SK-N-SH (cell line): Measurements from ENCODE around the gene SEBOX.

Experiments used
- EP300 ChIP-seq, 2 experiments: IDR thresholded peaks; 2 replicates each; pipeline versions ENCODE4 v1.4.0 to v1.6.1; 2012; ENCODE audit warnings: borderline replicate concordance in 1 of 2, low read depth in 1 of 2, low read length in 1 of 2
- GATA2 ChIP-seq: sonication (generic); formaldehyde crosslinking; IDR thresholded peaks from 2 replicates; pipeline ENCODE4 v1.5.0; 2020; ENCODE audit warnings: mild to moderate bottlenecking, missing genetic modification reagents
- JUND ChIP-seq: IDR thresholded peaks from 2 replicates; pipeline ENCODE4 v1.4.0; 2012
- MEF2A ChIP-seq: IDR thresholded peaks from 2 replicates; pipeline ENCODE4 v1.4.0; 2012; ENCODE audit warnings: low read depth, borderline replicate concordance
- POLR2AphosphoS5 ChIP-seq: IDR thresholded peaks from 2 replicates; pipeline ENCODE4 v1.6.1; 2012; ENCODE audit warnings: low read depth, low read length
- TAF1 ChIP-seq: IDR thresholded peaks from 2 replicates; pipeline ENCODE4 v1.6.1; 2012; ENCODE audit warnings: low read depth, mild to moderate bottlenecking, low read length, moderate library complexity, borderline replicate concordance
- TCF12 ChIP-seq: IDR thresholded peaks from 2 replicates; pipeline ENCODE4 v1.4.0; 2012
- YY1 ChIP-seq: IDR thresholded peaks from 2 replicates; pipeline ENCODE4 v1.4.0; 2012; ENCODE audit warnings: low read depth, mild to moderate bottlenecking
- TF ChIP-seq, protein P1 (sequence below): IDR thresholded peaks from 2 replicates; pipeline ENCODE4 v1.6.1; 2012; ENCODE audit warnings: mild to moderate bottlenecking, low read depth, low read length, moderate library complexity
- TF ChIP-seq, protein P2 (sequence below): fragments of 200-600 bp; sonication (generic); IDR thresholded peaks from 2 replicates; pipeline ENCODE4 v1.6.1; 2017; ENCODE audit warnings: antibody characterized with exemption, mild to moderate bottlenecking, moderate library complexity
- TF ChIP-seq, protein P3 (sequence below): fragments of 150-350 bp; IDR thresholded peaks from 2 replicates; pipeline ENCODE4 v1.6.1; 2017; ENCODE audit warnings: antibody characterized with exemption, low read length, low read depth, borderline replicate concordance

DNA sequence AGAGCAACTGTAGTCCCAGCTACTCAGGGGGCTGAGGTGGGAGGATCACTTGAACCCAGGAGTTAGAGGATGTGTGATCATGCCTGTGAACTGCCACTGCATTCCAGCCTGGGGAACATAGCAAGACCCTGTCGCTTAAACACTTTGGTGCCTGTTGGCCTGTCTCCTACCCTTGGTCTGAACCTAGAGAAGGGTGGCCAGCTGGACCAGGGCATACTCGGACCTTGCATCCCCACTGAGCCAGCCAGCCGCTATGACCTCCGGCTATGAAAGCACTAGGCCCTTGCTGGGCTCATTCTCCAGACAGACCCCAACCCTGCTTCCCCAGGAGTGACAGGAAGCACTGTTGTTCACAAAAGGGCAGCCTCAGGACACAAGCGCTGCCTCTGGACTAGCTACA lies 34.3 kb downstream of the SEBOX start:
- no peak for TF ChIP-seq YY1
- TF ChIP-seq, protein P1, sequence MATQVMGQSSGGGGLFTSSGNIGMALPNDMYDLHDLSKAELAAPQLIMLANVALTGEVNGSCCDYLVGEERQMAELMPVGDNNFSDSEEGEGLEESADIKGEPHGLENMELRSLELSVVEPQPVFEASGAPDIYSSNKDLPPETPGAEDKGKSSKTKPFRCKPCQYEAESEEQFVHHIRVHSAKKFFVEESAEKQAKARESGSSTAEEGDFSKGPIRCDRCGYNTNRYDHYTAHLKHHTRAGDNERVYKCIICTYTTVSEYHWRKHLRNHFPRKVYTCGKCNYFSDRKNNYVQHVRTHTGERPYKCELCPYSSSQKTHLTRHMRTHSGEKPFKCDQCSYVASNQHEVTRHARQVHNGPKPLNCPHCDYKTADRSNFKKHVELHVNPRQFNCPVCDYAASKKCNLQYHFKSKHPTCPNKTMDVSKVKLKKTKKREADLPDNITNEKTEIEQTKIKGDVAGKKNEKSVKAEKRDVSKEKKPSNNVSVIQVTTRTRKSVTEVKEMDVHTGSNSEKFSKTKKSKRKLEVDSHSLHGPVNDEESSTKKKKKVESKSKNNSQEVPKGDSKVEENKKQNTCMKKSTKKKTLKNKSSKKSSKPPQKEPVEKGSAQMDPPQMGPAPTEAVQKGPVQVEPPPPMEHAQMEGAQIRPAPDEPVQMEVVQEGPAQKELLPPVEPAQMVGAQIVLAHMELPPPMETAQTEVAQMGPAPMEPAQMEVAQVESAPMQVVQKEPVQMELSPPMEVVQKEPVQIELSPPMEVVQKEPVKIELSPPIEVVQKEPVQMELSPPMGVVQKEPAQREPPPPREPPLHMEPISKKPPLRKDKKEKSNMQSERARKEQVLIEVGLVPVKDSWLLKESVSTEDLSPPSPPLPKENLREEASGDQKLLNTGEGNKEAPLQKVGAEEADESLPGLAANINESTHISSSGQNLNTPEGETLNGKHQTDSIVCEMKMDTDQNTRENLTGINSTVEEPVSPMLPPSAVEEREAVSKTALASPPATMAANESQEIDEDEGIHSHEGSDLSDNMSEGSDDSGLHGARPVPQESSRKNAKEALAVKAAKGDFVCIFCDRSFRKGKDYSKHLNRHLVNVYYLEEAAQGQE = no peak
- no peak for TF ChIP-seq JUND
- TF ChIP-seq, protein P2, sequence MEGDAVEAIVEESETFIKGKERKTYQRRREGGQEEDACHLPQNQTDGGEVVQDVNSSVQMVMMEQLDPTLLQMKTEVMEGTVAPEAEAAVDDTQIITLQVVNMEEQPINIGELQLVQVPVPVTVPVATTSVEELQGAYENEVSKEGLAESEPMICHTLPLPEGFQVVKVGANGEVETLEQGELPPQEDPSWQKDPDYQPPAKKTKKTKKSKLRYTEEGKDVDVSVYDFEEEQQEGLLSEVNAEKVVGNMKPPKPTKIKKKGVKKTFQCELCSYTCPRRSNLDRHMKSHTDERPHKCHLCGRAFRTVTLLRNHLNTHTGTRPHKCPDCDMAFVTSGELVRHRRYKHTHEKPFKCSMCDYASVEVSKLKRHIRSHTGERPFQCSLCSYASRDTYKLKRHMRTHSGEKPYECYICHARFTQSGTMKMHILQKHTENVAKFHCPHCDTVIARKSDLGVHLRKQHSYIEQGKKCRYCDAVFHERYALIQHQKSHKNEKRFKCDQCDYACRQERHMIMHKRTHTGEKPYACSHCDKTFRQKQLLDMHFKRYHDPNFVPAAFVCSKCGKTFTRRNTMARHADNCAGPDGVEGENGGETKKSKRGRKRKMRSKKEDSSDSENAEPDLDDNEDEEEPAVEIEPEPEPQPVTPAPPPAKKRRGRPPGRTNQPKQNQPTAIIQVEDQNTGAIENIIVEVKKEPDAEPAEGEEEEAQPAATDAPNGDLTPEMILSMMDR = no peak
- TF ChIP-seq, protein P3, sequence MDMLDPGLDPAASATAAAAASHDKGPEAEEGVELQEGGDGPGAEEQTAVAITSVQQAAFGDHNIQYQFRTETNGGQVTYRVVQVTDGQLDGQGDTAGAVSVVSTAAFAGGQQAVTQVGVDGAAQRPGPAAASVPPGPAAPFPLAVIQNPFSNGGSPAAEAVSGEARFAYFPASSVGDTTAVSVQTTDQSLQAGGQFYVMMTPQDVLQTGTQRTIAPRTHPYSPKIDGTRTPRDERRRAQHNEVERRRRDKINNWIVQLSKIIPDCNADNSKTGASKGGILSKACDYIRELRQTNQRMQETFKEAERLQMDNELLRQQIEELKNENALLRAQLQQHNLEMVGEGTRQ = no peak
- TF ChIP-seq POLR2AphosphoS5 = no peak
- TF ChIP-seq GATA2 (CRISPR knock-in tag) = no peak
- TF ChIP-seq EP300 (IDR thresholded peaks at IDR 0.05; ENCODE audit: borderline replicate concordance in 1 of 2, low read depth in 1 of 2, low read length in 1 of 2) = no peak
- TF ChIP-seq TAF1 = no peak
- TF ChIP-seq TCF12 = no peak
- no peak for TF ChIP-seq MEF2A
